GM18861 (cell line): ENCODE data around the gene SGMS1.
"Not testable (repeated sequence)": the region's sequence is repeated elsewhere in the genome, so short reads cannot be mapped to it uniquely, and the experiment has no call there.

ENCODE experiments used
- ATAC-seq: cut with Tn5 transposase; IDR thresholded peaks from one replicate; pipeline ENCODE4 v1.9.1; 2021; ENCODE audit not compliant: unreplicated experiment

SGMS1 gene

DNA sequence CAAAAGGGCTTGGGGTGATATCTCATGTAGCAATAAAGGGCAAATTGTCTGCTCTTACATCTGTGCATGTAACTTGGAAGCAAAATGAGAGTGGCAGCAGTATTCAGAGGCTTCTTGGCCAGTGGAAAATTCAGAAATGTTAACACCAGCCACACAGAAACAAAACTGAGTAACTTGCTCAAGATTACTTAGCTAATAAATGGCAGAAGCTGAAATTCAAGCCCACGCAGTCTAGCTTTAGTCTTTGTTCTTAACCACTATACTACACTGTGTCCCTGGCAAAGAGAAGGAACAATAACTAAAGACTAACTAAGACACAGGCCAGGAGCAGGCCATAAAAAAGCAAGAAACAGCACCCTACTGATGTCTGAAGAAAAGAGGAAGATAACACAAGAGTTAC is 186.5 kb downstream of the SGMS1 start:
- ATAC-seq: peak; percentile 53

DNA sequence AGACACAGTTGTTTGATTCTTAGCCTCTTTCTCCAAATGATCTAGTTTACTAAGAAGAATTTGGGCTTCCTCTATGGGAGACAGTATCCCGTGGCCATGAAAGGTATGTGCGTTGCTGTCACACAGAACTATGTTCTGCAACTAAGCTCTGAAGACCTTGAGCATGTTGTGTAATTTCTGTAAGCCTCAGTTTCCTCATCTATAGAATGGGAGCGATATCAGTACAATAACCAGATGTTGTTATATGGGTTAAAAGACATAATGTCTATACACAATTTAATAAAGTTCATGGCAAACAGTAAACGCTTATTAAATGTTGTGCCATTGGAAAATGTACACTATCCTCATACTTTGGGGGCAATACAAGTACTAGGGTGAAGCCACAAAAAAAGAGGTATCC is 187.0 kb downstream of the SGMS1 start:
- no peak for ATAC-seq

- ATAC-seq: peak; percentile 38
Measured at GRCh38 chr10:50432211-50433009, 191.3 kb downstream of the SGMS1 start.

- peak; percentile 82 for ATAC-seq
Measured at GRCh38 chr10:50431791-50432190, 192.0 kb downstream of the SGMS1 start.

GRCh38 chr10:50431133-50431532 is 192.6 kb downstream of the SGMS1 start:
- ATAC-seq: no peak

- peak; percentile 79 for ATAC-seq
Measured at GRCh38 chr10:50426485-50426884, 197.3 kb downstream of the SGMS1 start.

- not testable (repeated sequence) for ATAC-seq
Measured at GRCh38 chr10:50425215-50425614, 198.5 kb downstream of the SGMS1 start.

- ATAC-seq: no peak
Measured at GRCh38 chr10:50423448-50423847, 200.3 kb downstream of the SGMS1 start.

DNA sequence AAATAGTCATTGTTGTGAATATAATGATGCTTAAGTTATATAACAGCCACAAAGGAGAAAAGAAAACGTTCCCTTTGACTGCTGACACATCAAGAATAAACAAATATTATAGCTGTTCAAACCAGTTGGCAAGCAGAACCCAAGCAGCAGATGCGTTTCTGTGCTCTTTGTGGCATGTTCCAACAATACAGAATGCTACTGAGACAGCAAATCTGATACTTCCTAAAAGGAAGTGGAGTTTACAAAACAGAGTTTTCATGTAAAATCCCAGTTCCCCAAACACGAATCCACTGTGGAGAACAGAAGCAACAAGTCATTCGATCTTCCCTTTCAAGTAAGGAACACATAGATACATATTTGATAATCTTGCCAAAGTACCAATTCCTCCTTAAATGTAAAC is 201.5 kb downstream of the SGMS1 start:
- ATAC-seq: no peak

DNA sequence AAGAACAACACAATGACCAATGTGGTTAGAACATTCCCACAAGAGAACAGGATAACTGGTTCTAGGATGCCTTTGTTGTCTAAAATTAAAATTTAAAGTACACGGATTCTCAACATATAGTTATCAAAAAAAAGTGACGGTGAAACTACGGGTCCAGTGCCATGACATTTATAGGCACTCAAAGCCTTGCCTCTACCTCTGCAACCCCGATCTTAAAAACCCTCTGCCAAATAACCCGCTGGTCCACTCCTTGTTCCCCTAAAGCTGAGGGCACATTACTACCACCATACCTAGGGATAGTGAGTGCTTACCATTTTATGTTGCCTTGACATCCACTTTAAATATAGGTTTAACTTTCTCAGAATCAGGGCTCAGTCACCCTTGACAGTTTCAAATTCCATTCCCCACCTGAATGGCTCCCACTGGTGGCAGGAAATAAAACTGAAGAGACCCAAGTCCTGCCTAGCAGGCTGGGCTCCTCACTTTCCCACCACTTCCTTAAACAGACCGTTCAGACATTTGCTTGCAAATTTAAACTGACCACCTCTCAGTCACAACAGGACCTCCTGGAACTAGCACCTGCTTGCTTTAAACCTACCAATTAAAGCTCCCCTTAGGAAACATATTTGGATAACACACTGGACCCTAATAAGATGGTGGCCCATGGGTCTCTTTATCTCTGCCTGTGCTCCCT is 202.6 kb downstream of the SGMS1 start:
- ATAC-seq: peak; percentile 18

- no peak for ATAC-seq
Measured at GRCh38 chr10:50420196-50420595, 203.6 kb downstream of the SGMS1 start.

DNA sequence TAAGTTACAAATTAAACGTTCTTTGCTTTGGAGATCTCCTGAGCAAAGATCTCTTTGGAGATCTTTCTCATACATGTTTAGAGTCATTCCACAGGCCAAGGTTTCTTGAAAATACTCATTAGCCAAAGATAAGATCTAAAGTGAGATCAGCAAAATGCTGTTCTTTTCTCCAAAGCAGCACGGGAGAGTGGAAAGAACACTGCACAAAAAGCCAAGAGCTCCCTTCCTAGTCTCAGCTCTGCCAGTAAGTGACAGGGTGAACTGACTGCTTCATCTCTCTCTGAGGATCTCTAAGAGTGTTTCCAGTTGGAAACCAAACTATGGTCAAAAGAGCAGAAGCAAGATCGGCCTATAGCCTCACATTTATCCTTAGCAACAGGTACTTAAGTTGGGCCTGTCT is 204.0 kb downstream of the SGMS1 start:
- no peak for ATAC-seq

GRCh38 chr10:50419091-50419490 is 204.7 kb downstream of the SGMS1 start:
- ATAC-seq: no peak

DNA sequence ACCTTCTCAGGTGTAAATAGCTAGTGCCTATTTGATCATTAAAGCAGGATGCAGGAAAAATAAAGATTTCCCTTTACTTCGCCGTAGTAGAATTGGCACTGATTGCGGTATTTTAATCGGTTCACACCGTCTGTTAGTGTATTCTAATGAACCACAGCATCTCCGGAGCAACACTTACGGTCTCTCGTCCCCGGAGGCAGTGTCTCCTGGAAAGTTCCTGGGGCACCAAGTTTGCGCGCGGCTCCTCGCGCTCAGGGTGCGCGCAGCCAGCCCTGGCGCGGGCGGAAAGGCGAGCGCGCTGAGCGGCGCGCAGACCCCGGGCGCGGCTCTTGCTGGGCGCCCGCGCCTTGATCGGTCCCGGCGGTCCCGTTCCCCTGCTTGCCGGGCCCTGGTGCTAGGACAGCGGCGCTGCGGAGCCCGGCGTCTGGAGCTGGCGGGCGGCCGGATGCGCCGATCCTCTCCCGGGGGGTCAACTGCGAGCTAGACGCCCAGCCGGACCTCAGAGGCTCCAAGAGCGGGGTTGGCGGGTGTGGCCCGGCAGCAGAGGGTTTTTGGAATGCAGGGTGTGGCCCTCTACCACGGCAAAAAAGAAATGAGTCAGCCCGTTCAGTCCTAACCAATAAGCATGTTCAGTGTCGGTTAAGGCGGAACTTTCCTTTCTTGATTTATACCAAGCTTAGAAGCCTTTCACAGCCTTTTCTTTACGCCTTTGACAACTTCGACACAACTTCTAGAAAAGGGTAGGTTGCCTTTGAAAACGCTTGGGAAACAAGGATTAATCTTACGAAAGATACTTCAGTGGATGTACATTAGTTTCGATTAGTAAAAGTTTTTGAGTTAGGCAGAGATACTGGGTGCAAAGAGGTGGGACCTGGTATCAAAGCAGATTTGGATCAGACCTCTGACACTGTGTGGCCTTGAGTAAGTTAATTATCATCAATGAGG is 205.6 kb downstream of the SGMS1 start:
- ATAC-seq: peak; percentile 55

DNA sequence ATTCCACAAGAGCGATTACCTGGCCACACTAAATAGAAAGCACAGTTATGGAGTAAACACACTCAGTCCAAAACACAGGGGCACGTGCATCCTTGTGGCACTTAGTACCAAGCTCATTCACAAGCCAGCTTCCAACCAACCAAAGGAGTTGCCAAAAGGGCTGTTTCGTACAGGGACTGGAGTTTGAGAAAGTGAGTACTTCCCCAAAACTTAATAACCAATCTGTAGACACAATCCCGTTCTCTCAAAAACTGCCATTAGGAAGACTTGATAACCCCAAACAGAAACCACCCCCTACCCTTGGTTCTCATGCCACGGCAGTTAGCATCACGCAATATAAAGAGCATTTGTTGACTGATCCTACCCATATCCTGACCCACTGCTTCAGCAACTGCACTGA is 206.3 kb downstream of the SGMS1 start:
- ATAC-seq: no peak

DNA sequence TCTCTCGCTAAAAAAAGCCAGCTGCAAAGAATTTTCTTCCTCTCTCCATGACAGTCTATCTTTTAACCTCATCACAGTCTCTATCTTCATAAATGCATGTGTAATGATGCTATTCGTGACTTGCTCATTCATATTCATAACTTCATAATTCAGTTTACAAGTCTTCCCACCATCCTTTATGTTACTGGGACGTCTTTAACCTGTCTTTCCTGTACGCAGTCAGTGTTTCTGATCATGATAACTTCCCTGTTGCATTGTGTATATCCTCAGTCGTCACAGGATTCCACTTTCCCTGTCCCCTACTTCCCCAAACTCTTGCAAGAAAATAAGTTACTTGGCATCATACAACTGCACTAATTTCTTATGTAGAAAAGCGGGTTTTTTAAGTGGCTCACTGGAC is 206.9 kb downstream of the SGMS1 start:
- no peak for ATAC-seq

DNA sequence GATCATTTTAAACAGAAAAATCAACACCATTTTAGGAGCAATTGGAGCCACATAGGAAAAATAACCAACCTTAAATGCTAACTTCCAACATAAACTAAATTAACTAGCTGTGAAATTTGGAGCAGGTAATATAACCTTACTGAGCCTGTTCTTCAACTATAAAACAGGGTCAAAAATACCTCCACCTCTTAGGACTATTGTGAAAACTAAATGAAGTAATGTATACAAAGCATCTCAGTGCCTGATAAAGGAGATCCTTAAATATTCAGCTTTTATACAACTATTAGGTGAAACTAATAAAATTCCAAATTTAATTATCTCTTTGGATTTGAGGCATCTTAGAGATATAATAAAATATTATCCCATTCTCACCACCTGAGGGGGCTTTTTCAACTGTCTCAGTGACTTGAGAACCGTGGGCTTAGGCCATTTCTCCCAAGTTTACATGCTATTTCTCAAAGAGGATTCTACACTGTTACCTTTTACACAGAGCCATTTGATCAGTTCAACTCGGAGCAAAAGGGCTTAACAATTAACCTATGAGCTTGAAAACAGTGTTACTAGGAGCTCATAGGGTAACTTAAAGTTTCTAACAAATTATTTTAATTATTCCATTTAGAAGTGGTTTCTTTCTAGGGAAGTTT is 207.5 kb downstream of the SGMS1 start:
- ATAC-seq: no peak

DNA sequence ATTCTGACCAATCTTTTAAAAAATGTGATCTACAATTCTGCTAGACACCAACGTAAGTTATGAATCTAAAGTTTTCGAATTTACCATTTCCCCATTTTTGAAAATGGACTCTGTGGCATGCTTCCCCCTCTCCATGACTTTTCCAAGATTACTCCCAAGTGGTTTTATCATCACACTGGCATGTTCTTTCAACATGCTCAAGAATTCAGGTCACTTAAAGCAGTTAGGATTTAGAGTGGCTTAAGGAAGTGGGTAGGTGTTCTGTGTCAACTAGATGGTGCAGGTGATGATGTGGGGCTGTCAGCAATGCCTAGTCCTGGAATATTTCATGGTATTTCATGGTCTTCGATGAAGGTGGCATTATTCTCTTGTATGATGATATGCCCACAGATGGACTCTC is 208.5 kb downstream of the SGMS1 start:
- no peak for ATAC-seq

GRCh38 chr10:50410066-50410811 is 213.5 kb downstream of the SGMS1 start:
- ATAC-seq: no peak
